ENCODE results near the gene MAD2L1. TPM values are rescaled to one million over a fixed set of nuclear protein-coding genes. Genes with fewer than 3 reads are reported as not detected.

The MAD2L1 gene
- total and polyA plus RNA-seq, 3 experiments from 2014 or later, result 13.1 to 73.8 (median 69.8) TPM

GRCh38 chr4:120084327-120084726 lies 17.7 kb upstream of the MAD2L1 start:
- no peaks in the 10 kb centered on the region for H3K9me3 ChIP-seq (ENCODE audit: low read length)
- peaks cover 6 to 24% of the 10 kb centered on the region in 2 donors for H3K27me3 Mint-ChIP-seq
- H3K36me3 ChIP-seq (ENCODE audit: insufficient read depth, low read length), result no peaks in the 10 kb centered on the region
- H3K9me3 Mint-ChIP-seq, result peaks cover 0 to 15% (median 3%) of the 10 kb centered on the region in 5 donors
- no peak overlapping the region for H3K27ac Mint-ChIP-seq
- no peaks in the 10 kb centered on the region for H3K4me1 ChIP-seq (ENCODE audit: insufficient read depth, low read length)
- H3K4me3 ChIP-seq (ENCODE audit: low read length), result no peak overlapping the region
- POLR2A ChIA-PET, result no interaction called here
- CTCF ChIA-PET, result no interaction called here
- H3K36me3 Mint-ChIP-seq, result peaks cover 0 to 13% (median 0%) of the 10 kb centered on the region in 3 donors
- DNase-seq, result no peak
- no peak overlapping the region for H3K27ac ChIP-seq (ENCODE audit: low read depth, low read length)
- H3K4me3 Mint-ChIP-seq, result no peak overlapping the region
- no peaks in the 10 kb centered on the region for H3K27me3 ChIP-seq (ENCODE audit: insufficient read depth, low read length, poor library complexity, severe bottlenecking)
- H3K4me1 Mint-ChIP-seq, result no peaks in the 10 kb centered on the region

GRCh38 chr4:120083152-120083551 lies 16.5 kb upstream of the MAD2L1 start:
- Histone ChIP-seq H3K27me3 (ENCODE audit: insufficient read depth, low read length, poor library complexity, severe bottlenecking) (no peaks in the 10 kb centered on the region), H3K9me3 (ENCODE audit: low read length) (no peaks in the 10 kb centered on the region), H3K36me3 (ENCODE audit: insufficient read depth, low read length) (no peaks in the 10 kb centered on the region), H3K4me1 (ENCODE audit: insufficient read depth, low read length) (no peaks in the 10 kb centered on the region), H3K4me3 (ENCODE audit: low read length) (no peak overlapping the region), H3K27ac (ENCODE audit: low read depth, low read length) (no peak overlapping the region)
- DNase-seq, result no peak
- Mint-ChIP-seq H3K4me3 (no peak overlapping the region), H3K36me3 (peaks cover 0 to 7% (median 0%) of the 10 kb centered on the region in 3 donors), H3K27me3 (peaks cover 2 to 17% of the 10 kb centered on the region in 2 donors), H3K4me1 (no peaks in the 10 kb centered on the region), H3K27ac (no peak overlapping the region), H3K9me3 (peaks cover 0 to 7% (median 0%) of the 10 kb centered on the region in 5 donors)
- ChIA-PET CTCF (no interaction called here), POLR2A (no interaction called here)

GRCh38 chr4:120082251-120082650 lies 15.6 kb upstream of the MAD2L1 start:
- Mint-ChIP-seq H3K4me1 (no peaks in the 10 kb centered on the region), H3K36me3 (peaks cover 0 to 3% (median 0%) of the 10 kb centered on the region in 3 donors), H3K27ac (no peak overlapping the region), H3K9me3 (peaks cover 0 to under 1% (median 0%) of the 10 kb centered on the region in 5 donors), H3K27me3 (peaks cover 0 to 9% of the 10 kb centered on the region in 2 donors), H3K4me3 (no peak overlapping the region)
- no peak overlapping the region for H3K27ac ChIP-seq (ENCODE audit: low read depth, low read length)
- H3K36me3 ChIP-seq (ENCODE audit: insufficient read depth, low read length), result no peaks in the 10 kb centered on the region
- no peaks in the 10 kb centered on the region for H3K9me3 ChIP-seq (ENCODE audit: low read length)
- ChIA-PET CTCF (no interaction called here), POLR2A (no interaction called here)
- no peaks in the 10 kb centered on the region for H3K4me1 ChIP-seq (ENCODE audit: insufficient read depth, low read length)
- H3K27me3 ChIP-seq (ENCODE audit: insufficient read depth, low read length, poor library complexity, severe bottlenecking), result no peaks in the 10 kb centered on the region
- no peak overlapping the region for H3K4me3 ChIP-seq (ENCODE audit: low read length)
- DNase-seq, result no peak

DNA sequence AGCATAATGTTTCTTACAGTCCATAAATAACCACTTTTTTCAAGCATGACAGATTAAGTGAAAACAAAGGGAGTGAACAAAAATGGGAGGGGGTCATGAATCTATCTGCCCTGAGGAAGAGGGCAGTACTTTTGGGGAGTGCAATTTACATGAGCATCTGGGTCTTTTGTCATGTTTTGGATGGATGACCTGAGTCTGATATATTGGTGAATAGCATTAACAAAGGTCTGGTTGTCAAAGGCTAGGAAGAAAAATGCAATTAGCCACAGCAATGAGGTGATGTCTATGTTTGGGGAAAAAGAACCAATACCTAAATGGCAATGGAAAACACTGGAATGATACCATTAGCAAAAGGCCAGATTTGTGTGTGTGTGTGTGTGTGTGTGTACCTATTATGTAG lies 15.1 kb upstream of the MAD2L1 start:
- H3K4me1 Mint-ChIP-seq, result no peaks in the 10 kb centered on the region
- ChIA-PET POLR2A (no interaction called here), CTCF (no interaction called here)
- no peak overlapping the region for H3K27ac Mint-ChIP-seq
- H3K9me3 Mint-ChIP-seq, result no peaks in the 10 kb centered on the region
- no peak for DNase-seq
- H3K36me3 Mint-ChIP-seq, result peaks cover 0 to 3% (median 0%) of the 10 kb centered on the region in 3 donors
- H3K4me3 Mint-ChIP-seq, result no peak overlapping the region
- H3K27me3 ChIP-seq (ENCODE audit: insufficient read depth, low read length, poor library complexity, severe bottlenecking), result no peaks in the 10 kb centered on the region
- no peaks in the 10 kb centered on the region for H3K9me3 ChIP-seq (ENCODE audit: low read length)
- peaks cover 0 to 8% of the 10 kb centered on the region in 2 donors for H3K27me3 Mint-ChIP-seq
- H3K27ac ChIP-seq (ENCODE audit: low read depth, low read length), result no peak overlapping the region
- H3K4me3 ChIP-seq (ENCODE audit: low read length), result no peak overlapping the region
- no peaks in the 10 kb centered on the region for H3K4me1 ChIP-seq (ENCODE audit: insufficient read depth, low read length)
- no peaks in the 10 kb centered on the region for H3K36me3 ChIP-seq (ENCODE audit: insufficient read depth, low read length)

GRCh38 chr4:120080533-120080932 lies 13.9 kb upstream of the MAD2L1 start:
- ChIA-PET CTCF (interaction anchor here (0.9 kb wide), 1 partner anchor 9 kb away, joined by 3 read pairs; no protein-coding TSS in a partner anchor), POLR2A (no interaction called here)
- Histone ChIP-seq H3K36me3 (ENCODE audit: insufficient read depth, low read length) (no peaks in the 10 kb centered on the region), H3K9me3 (ENCODE audit: low read length) (no peaks in the 10 kb centered on the region), H3K4me3 (ENCODE audit: low read length) (no peak overlapping the region), H3K27me3 (ENCODE audit: insufficient read depth, low read length, poor library complexity, severe bottlenecking) (no peaks in the 10 kb centered on the region), H3K27ac (ENCODE audit: low read depth, low read length) (no peak overlapping the region), H3K4me1 (ENCODE audit: insufficient read depth, low read length) (no peaks in the 10 kb centered on the region)
- Mint-ChIP-seq H3K27me3 (no peaks in the 10 kb centered on the region), H3K27ac (no peak overlapping the region), H3K4me3 (no peak overlapping the region), H3K36me3 (no peaks in the 10 kb centered on the region), H3K4me1 (no peaks in the 10 kb centered on the region), H3K9me3 (no peaks in the 10 kb centered on the region)
- DNase-seq, result no peak

- Histone ChIP-seq H3K4me1 (ENCODE audit: insufficient read depth, low read length) (no peaks in the 10 kb centered on the region), H3K36me3 (ENCODE audit: insufficient read depth, low read length) (no peaks in the 10 kb centered on the region), H3K4me3 (ENCODE audit: low read length) (no peak overlapping the region), H3K27ac (ENCODE audit: low read depth, low read length) (no peak overlapping the region), H3K27me3 (ENCODE audit: insufficient read depth, low read length, poor library complexity, severe bottlenecking) (no peaks in the 10 kb centered on the region), H3K9me3 (ENCODE audit: low read length) (no peaks in the 10 kb centered on the region)
- H3K27ac Mint-ChIP-seq, result no peak overlapping the region
- no peaks in the 10 kb centered on the region for H3K36me3 Mint-ChIP-seq
- no peaks in the 10 kb centered on the region for H3K9me3 Mint-ChIP-seq
- H3K4me3 Mint-ChIP-seq, result no peak overlapping the region
- CTCF ChIA-PET, result interaction anchor here (0.9 kb wide), 1 partner anchor 9 kb away, joined by 3 read pairs; no protein-coding TSS in a partner anchor
- POLR2A ChIA-PET, result no interaction called here
- no peaks in the 10 kb centered on the region for H3K4me1 Mint-ChIP-seq
- no peaks in the 10 kb centered on the region for H3K27me3 Mint-ChIP-seq
- DNase-seq, result no peak
Observed at GRCh38 chr4:120079839-120080520, 13.3 kb upstream of the MAD2L1 start.

GRCh38 chr4:120078216-120078615 lies 11.6 kb upstream of the MAD2L1 start:
- ChIA-PET POLR2A (no interaction called here), CTCF (interaction anchor here (1.2 to 1.6 kb wide), 2 partner anchors 10 to 1230 kb away, joined by 3 read pairs; no protein-coding TSS in a partner anchor)
- H3K27ac Mint-ChIP-seq, result no peak overlapping the region
- no peaks in the 10 kb centered on the region for H3K27me3 Mint-ChIP-seq
- Histone ChIP-seq H3K4me3 (ENCODE audit: low read length) (no peak overlapping the region), H3K4me1 (ENCODE audit: insufficient read depth, low read length) (no peaks in the 10 kb centered on the region), H3K9me3 (ENCODE audit: low read length) (no peaks in the 10 kb centered on the region), H3K36me3 (ENCODE audit: insufficient read depth, low read length) (no peaks in the 10 kb centered on the region), H3K27ac (ENCODE audit: low read depth, low read length) (no peak overlapping the region), H3K27me3 (ENCODE audit: insufficient read depth, low read length, poor library complexity, severe bottlenecking) (no peaks in the 10 kb centered on the region)
- H3K4me3 Mint-ChIP-seq, result no peak overlapping the region
- DNase-seq, result no peak
- no peaks in the 10 kb centered on the region for H3K36me3 Mint-ChIP-seq
- H3K4me1 Mint-ChIP-seq, result no peaks in the 10 kb centered on the region
- H3K9me3 Mint-ChIP-seq, result no peaks in the 10 kb centered on the region

GRCh38 chr4:120071192-120071795 lies 4.6 kb upstream of the MAD2L1 start:
- CTCF ChIA-PET, result no interaction called here
- peaks cover 0 to 12% (median 0%) of the 10 kb centered on the region in 3 donors for H3K36me3 Mint-ChIP-seq
- Histone ChIP-seq H3K36me3 (ENCODE audit: insufficient read depth, low read length) (no peaks in the 10 kb centered on the region), H3K4me1 (ENCODE audit: insufficient read depth, low read length) (peaks cover 18% of the 10 kb centered on the region), H3K27me3 (ENCODE audit: insufficient read depth, low read length, poor library complexity, severe bottlenecking) (no peaks in the 10 kb centered on the region), H3K4me3 (ENCODE audit: low read length) (no peak overlapping the region), H3K9me3 (ENCODE audit: low read length) (no peaks in the 10 kb centered on the region), H3K27ac (ENCODE audit: low read depth, low read length) (no peak overlapping the region)
- POLR2A ChIA-PET, result no interaction called here
- H3K9me3 Mint-ChIP-seq, result no peaks in the 10 kb centered on the region
- DNase-seq, result peak; percentile 14 to 62 (median 32)
- H3K4me1 Mint-ChIP-seq, result peaks cover 31 to 44% (median 41%) of the 10 kb centered on the region in 3 donors
- H3K4me3 Mint-ChIP-seq, result no peak overlapping the region
- H3K27me3 Mint-ChIP-seq, result peaks cover 0 to 1% of the 10 kb centered on the region in 2 donors
- no peak overlapping the region for H3K27ac Mint-ChIP-seq
